PC-3 (cell line): ENCODE results near the gene HOXA9. TPM values are rescaled to one million over a fixed set of nuclear protein-coding genes. Genes with fewer than 3 reads are reported as not detected.

ENCODE experiments used
- ATAC-seq: fragments of 200-7000 bp; cut with Tn5 transposase; 2 replicates; pipeline ENCODE4 v1.9.1; 2020; ENCODE audit warnings: mild to moderate bottlenecking, moderate library complexity
- BruUV-seq: library from RNA; stranded (reverse); fragments of 400-500 nt; replicated peaks from 2 replicates; lab custom pipeline; 2021; lab: Mats Ljungman, UMichigan
- CTCF ChIA-PET: fragments of 300-600 bp; sonication (Branson Sonifier 250); formaldehyde crosslinking; loops from one replicate; lab custom pipeline; 2022; ENCODE audit warnings: antibody characterized with exemption; lab: Charles Lee
- POLR2A ChIA-PET: fragments of 300-600 bp; sonication (Branson Sonifier 250); formaldehyde crosslinking; loops from one replicate; lab custom pipeline; 2022; ENCODE audit warnings: antibody characterized with exemption; ENCODE audit not compliant: unreplicated experiment; lab: Charles Lee
- DNase-seq: peaks from one replicate; pipeline ENCODE4 v3.0.0-alpha.2; 2015
- H2AFZ ChIP-seq: fragments of 300-600 bp; sonication (generic); 2 replicates; pipeline ENCODE4 v1.6.0; 2016; ENCODE audit warnings: antibody characterized with exemption, low read length
- H3F3A ChIP-seq: fragments of 300-600 bp; sonication (generic); one replicate; pipeline ENCODE4 v1.6.0; 2017; ENCODE audit warnings: antibody characterized with exemption, low read length, control low read depth, mild to moderate bottlenecking; ENCODE audit not compliant: unreplicated experiment
- H3K27ac ChIP-seq: fragments of 300-600 bp; sonication (generic); 2 replicates; pipeline ENCODE4 v1.5.1; 2016; ENCODE audit warnings: mild to moderate bottlenecking, low read length
- H3K27me3 ChIP-seq: fragments of 300-600 bp; sonication (generic); 2 replicates; pipeline ENCODE4 v1.6.1; 2016; ENCODE audit warnings: low read length, mixed read lengths
- H3K36me3 ChIP-seq: fragments of 300-600 bp; sonication (generic); 2 replicates; pipeline ENCODE4 v1.6.1; 2016; ENCODE audit warnings: low read depth, mixed run types, low read length, mixed read lengths
- H3K4me1 ChIP-seq: fragments of 300-600 bp; sonication (generic); 2 replicates; pipeline ENCODE4 v1.5.1; 2016; ENCODE audit warnings: low read length; ENCODE audit not compliant: insufficient read depth
- H3K4me2 ChIP-seq: fragments of 300-600 bp; sonication (generic); 2 replicates; pipeline ENCODE4 v1.6.0; 2016; ENCODE audit warnings: low read length
- H3K4me3 ChIP-seq: fragments of 300-600 bp; sonication (generic); 2 replicates; pipeline ENCODE4 v1.5.1; 2016; ENCODE audit warnings: mild to moderate bottlenecking, low read length, mixed read lengths
- H3K79me2 ChIP-seq: fragments of 300-600 bp; sonication (generic); 2 replicates; pipeline ENCODE4 v1.6.1; 2017; ENCODE audit warnings: low read length, mixed read lengths
- H3K9ac ChIP-seq: fragments of 300-600 bp; sonication (generic); 2 replicates; pipeline ENCODE4 v1.6.0; 2016; ENCODE audit warnings: mild to moderate bottlenecking, low read length
- H3K9me2 ChIP-seq: fragments of 300-600 bp; sonication (generic); replicated peaks from 2 replicates; pipeline ENCODE4 v1.6.1; 2016; ENCODE audit warnings: mixed run types, low read length, mixed read lengths
- H3K9me3 ChIP-seq: fragments of 300-600 bp; sonication (generic); 2 replicates; pipeline ENCODE4 v1.6.1; 2016; ENCODE audit warnings: low read length, mixed read lengths
- H4K20me1 ChIP-seq: fragments of 300-600 bp; sonication (generic); 2 replicates; pipeline ENCODE4 v1.6.1; 2016; ENCODE audit warnings: low read length, mixed read lengths
- CTCF ChIP-seq: fragments of 300-600 bp; sonication (generic); conservative IDR thresholded peaks from 2 replicates; pipeline ENCODE4 v1.5.1; 2017; ENCODE audit warnings: antibody characterized with exemption, low read depth, mild to moderate bottlenecking, low read length
- EZH2 ChIP-seq: fragments of 300-600 bp; sonication (generic); IDR thresholded peaks from one replicate; pipeline ENCODE4 v1.6.1; 2017; ENCODE audit warnings: antibody characterized with exemption, mild to moderate bottlenecking, low read length; ENCODE audit not compliant: unreplicated experiment
- EZH2phosphoT487 ChIP-seq: fragments of 300-600 bp; sonication (generic); IDR thresholded peaks from 2 replicates; pipeline ENCODE4 v1.6.1; 2018; ENCODE audit warnings: mild to moderate bottlenecking, antibody characterized with exemption, low read length, borderline replicate concordance
- intact Hi-C: fragments of 100-400 bp; cut with micrococcal nuclease; formaldehyde crosslinking; loops from 2 replicates; pipeline ENCODE4 v1.9.0; 2023
- total RNA-seq: library from RNA; depleted of rRNA; stranded (reverse); fragments of >200 nt; gene quantifications from 2 replicates; pipeline ENCODE4 v1.2.3, GENCODE V29; 2014

The HOXA9 gene
- total RNA-seq, 1 experiment from 2014 or later: 69.0 TPM

DNA sequence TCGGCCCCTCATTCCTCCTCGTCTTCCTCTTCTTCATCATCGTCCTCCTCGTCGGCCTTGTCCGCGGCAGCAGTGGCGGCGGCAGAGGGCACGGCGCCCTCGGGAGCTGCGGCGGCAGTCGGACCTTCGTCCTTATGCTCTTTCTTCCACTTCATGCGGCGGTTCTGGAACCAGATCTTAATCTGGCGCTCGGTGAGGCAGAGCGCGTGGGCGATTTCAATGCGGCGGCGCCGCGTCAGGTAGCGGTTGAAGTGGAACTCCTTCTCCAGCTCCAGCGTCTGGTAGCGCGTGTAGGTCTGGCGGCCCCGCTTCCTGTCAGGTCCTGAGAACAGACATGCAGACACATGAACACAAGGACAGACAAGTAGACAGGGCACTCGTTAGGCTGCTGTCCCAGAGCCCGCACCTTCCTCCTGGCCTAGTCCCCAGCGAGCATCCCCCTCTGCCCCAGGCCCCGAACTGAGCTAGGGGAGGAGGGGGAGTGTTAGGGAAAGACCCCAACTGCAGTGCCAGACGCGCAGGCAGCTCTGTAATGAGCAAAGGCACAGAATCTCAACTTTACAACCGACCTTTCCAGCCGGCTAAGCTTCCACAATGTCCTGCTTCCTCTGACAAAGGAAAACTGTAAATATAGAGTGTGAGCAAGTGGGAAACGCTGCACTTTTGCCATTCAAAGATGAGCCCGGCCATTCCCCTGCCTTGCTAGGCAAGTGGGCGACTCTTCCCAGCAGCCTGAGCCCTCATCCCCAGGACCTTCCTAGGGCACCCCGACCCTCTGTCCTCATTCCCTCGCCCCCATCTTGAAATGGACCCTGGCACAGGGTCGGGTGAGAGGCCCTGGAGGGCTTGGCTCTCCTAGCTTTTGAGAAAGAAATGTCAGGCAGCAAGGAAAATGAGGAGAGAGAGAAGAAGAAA is 10.2 kb downstream of the HOXA9 start:
- TF ChIP-seq CTCF (no peak), EZH2phosphoT487 (no peak), EZH2 (no peak)
- no peak overlapping the region for H3K27ac ChIP-seq
- H3K9me2 ChIP-seq: no peaks in the 10 kb centered on the region
- no peaks in the 10 kb centered on the region for H3K36me3 ChIP-seq
- no TSS peak for BruUV-seq
- intact Hi-C loops: no loop called here
- H3F3A ChIP-seq: no peaks in the 10 kb centered on the region
- peaks cover 31% of the 10 kb centered on the region for H3K79me2 ChIP-seq
- DNase-seq (no peak), ATAC-seq (no peak)
- peak overlapping the region; percentile 93 for H2AFZ ChIP-seq
- no peaks in the 10 kb centered on the region for H4K20me1 ChIP-seq
- CTCF ChIA-PET: no interaction called here
- peak overlapping the region; percentile 94 for H3K4me2 ChIP-seq
- no peaks in the 10 kb centered on the region for H3K9me3 ChIP-seq
- H3K4me1 ChIP-seq: peaks cover 26% of the 10 kb centered on the region
- H3K4me3 ChIP-seq: peak overlapping the region; percentile 79
- peak overlapping the region; percentile 43; the same call in 1 of the 2 replicates for H3K9ac ChIP-seq
- POLR2A ChIA-PET: interaction anchor here (1.0 kb wide), 1 partner anchor 59 kb away, joined by 5 read pairs; no protein-coding TSS in a partner anchor
- H3K27me3 ChIP-seq: no peaks in the 10 kb centered on the region

GRCh38 chr7:27154369-27154768 is 11.0 kb downstream of the HOXA9 start:
- no peak for DNase-seq
- BruUV-seq: no TSS peak
- H3K27me3 ChIP-seq: no peaks in the 10 kb centered on the region
- H3K9me3 ChIP-seq: no peaks in the 10 kb centered on the region
- intact Hi-C loops: no loop called here
- H3K79me2 ChIP-seq: peaks cover 39% of the 10 kb centered on the region
- TF ChIP-seq EZH2phosphoT487: no peak
- no peak for TF ChIP-seq CTCF
- no peak for TF ChIP-seq EZH2
- no peak for ATAC-seq
- peaks cover 19% of the 10 kb centered on the region for H3K4me1 ChIP-seq
- H3K4me3 ChIP-seq: no peak overlapping the region
- H4K20me1 ChIP-seq: no peaks in the 10 kb centered on the region
- ChIA-PET POLR2A (no interaction called here), CTCF (no interaction called here)
- no peaks in the 10 kb centered on the region for H3K36me3 ChIP-seq
- H2AFZ ChIP-seq: no peak overlapping the region
- H3K27ac ChIP-seq: no peak overlapping the region
- no peak overlapping the region for H3K4me2 ChIP-seq
- no peaks in the 10 kb centered on the region for H3K9me2 ChIP-seq
- no peak overlapping the region for H3K9ac ChIP-seq
- no peaks in the 10 kb centered on the region for H3F3A ChIP-seq

DNA sequence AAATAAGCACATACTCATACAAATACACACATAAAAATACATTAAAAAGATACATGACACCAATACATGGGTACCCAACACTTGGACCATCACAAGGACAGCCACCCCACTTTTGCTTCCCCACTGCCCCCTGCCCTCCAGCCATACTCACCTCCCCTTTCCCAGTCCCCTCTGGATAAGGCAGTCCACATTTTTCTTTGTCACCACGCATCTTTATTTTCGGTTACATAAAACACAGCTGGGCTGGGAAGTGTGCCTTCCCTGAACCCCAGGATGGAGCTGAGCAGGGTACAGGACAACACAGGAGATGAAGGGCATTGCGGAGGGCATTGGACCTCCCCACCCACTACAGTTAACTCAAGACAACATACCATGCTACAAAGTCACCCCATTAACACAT is 11.8 kb downstream of the HOXA9 start:
- ChIA-PET CTCF (no interaction called here), POLR2A (no interaction called here)
- BruUV-seq: no TSS peak
- Histone ChIP-seq H3K9ac (no peak overlapping the region), H2AFZ (no peak overlapping the region), H3K4me3 (no peak overlapping the region), H3K36me3 (no peaks in the 10 kb centered on the region), H3K4me2 (no peak overlapping the region), H3K27ac (no peak overlapping the region), H3F3A (no peaks in the 10 kb centered on the region), H3K9me3 (no peaks in the 10 kb centered on the region), H3K9me2 (no peaks in the 10 kb centered on the region), H3K27me3 (no peaks in the 10 kb centered on the region), H4K20me1 (no peaks in the 10 kb centered on the region), H3K4me1 (peaks cover 23% of the 10 kb centered on the region), H3K79me2 (peaks cover 47% of the 10 kb centered on the region)
- no peak for TF ChIP-seq EZH2
- TF ChIP-seq CTCF: no peak
- intact Hi-C loops: no loop called here
- ATAC-seq: no peak
- no peak for DNase-seq
